Neural progenitor cell (in vitro differentiated cells): ENCODE measurements around the gene BBX. TPM values are rescaled to one million over a fixed set of nuclear protein-coding genes. Genes with fewer than 3 reads are reported as not detected.

Experiments used
- DNase-seq: peaks from one replicate; pipeline ENCODE4 v3.0.0-alpha.2; 2016; ENCODE audit warnings: low spot score
- H2AFZ ChIP-seq: fragments of 200-600 bp; sonication (generic); replicated peaks from 2 replicates; pipeline ENCODE4 v1.6.1; 2016; ENCODE audit warnings: antibody characterized with exemption
- H3F3A ChIP-seq: fragments of 200-600 bp; sonication (generic); 2 replicates; pipeline ENCODE4 v1.6.1; 2016; ENCODE audit warnings: antibody characterized with exemption, low read depth
- H3K27ac ChIP-seq: fragments of 200-600 bp; sonication (generic); 2 replicates; pipeline ENCODE4 v1.5.1; 2016; ENCODE audit warnings: mild to moderate bottlenecking
- H3K27me3 ChIP-seq: fragments of 200-600 bp; sonication (generic); 2 replicates; pipeline ENCODE4 v1.6.1; 2016; ENCODE audit warnings: mild to moderate bottlenecking, moderate library complexity
- H3K36me3 ChIP-seq: fragments of 200-600 bp; sonication (generic); 2 replicates; pipeline ENCODE4 v1.5.1; 2016
- H3K4me1 ChIP-seq: fragments of 200-600 bp; sonication (generic); 2 replicates; pipeline ENCODE4 v1.6.1; 2016; ENCODE audit warnings: mixed run types
- H3K4me2 ChIP-seq: fragments of 200-600 bp; sonication (generic); 2 replicates; pipeline ENCODE4 v1.6.1; 2016
- H3K4me3 ChIP-seq: fragments of 200-600 bp; sonication (generic); 2 replicates; pipeline ENCODE4 v1.5.1; 2016
- H3K79me2 ChIP-seq: fragments of 200-600 bp; sonication (generic); 2 replicates; pipeline ENCODE4 v1.6.1; 2016; ENCODE audit warnings: low read depth
- H3K9ac ChIP-seq: fragments of 200-600 bp; sonication (generic); 2 replicates; pipeline ENCODE4 v1.6.1; 2016
- H3K9me3 ChIP-seq: fragments of 200-600 bp; sonication (generic); 2 replicates; pipeline ENCODE4 v1.5.1; 2016; ENCODE audit warnings: low read depth
- H4K20me1 ChIP-seq: fragments of 200-600 bp; sonication (generic); 2 replicates; pipeline ENCODE4 v1.6.1; 2016; ENCODE audit warnings: low read depth
- H3K27ac Mint-ChIP-seq: 3 replicates; pipeline ENCODE4 v1.8.0; 2021; ENCODE audit warnings: mixed read lengths
- H3K27me3 Mint-ChIP-seq: 2 replicates; pipeline ENCODE4 v1.8.0; 2022; ENCODE audit warnings: low read depth, mild to moderate bottlenecking, inconsistent platforms, moderate library complexity, mixed read lengths; ENCODE audit not compliant: insufficient read depth
- H3K36me3 Mint-ChIP-seq: 3 replicates; pipeline ENCODE4 v1.8.0; 2021; ENCODE audit warnings: mixed read lengths
- H3K4me1 Mint-ChIP-seq: 3 replicates; pipeline ENCODE4 v1.8.0; 2021; ENCODE audit warnings: mixed read lengths
- H3K4me3 Mint-ChIP-seq: 3 replicates; pipeline ENCODE4 v1.8.0; 2021; ENCODE audit warnings: mild to moderate bottlenecking, moderate library complexity, mixed read lengths
- H3K9me3 Mint-ChIP-seq: 3 replicates; pipeline ENCODE4 v1.8.0; 2020; ENCODE audit warnings: mixed read lengths
- CTCF ChIP-seq: fragments of 200-600 bp; sonication (generic); IDR thresholded peaks from 2 replicates; pipeline ENCODE4 v1.5.1; 2017; ENCODE audit warnings: antibody characterized with exemption, mild to moderate bottlenecking
- EZH2 ChIP-seq: fragments of 200-600 bp; sonication (generic); IDR thresholded peaks from 2 replicates; pipeline ENCODE4 v1.6.1; 2017; ENCODE audit warnings: antibody characterized with exemption, mild to moderate bottlenecking, moderate library complexity
- EZH2phosphoT487 ChIP-seq: fragments of 200-600 bp; sonication (generic); IDR thresholded peaks from 2 replicates; pipeline ENCODE4 v1.6.1; 2017; ENCODE audit warnings: antibody characterized with exemption
- total RNA-seq: library from RNA; depleted of rRNA; stranded (reverse); fragments of >200 nt; gene quantifications from 2 replicates; pipeline ENCODE4 v1.2.3, GENCODE V29; 2015; ENCODE audit warnings: low replicate concordance

The BBX gene
- total RNA-seq, 1 donor from 2014 or later: 110 TPM

GRCh38 chr3:107682580-107682979, 159.8 kb downstream of the BBX start:
- H3K27me3 ChIP-seq: no peaks in the 10 kb centered on the region
- peaks cover 26% of the 10 kb centered on the region for H4K20me1 ChIP-seq
- H3K9me3 ChIP-seq: no peaks in the 10 kb centered on the region
- Mint-ChIP-seq H3K9me3 (peaks cover 5% of the 10 kb centered on the region), H3K36me3 (peaks cover 4% of the 10 kb centered on the region), H3K27ac (no peak overlapping the region), H3K27me3 (no peaks in the 10 kb centered on the region), H3K4me3 (no peak overlapping the region), H3K4me1 (peaks cover 16% of the 10 kb centered on the region)
- H3K79me2 ChIP-seq: peaks cover 33% of the 10 kb centered on the region
- H3K27ac ChIP-seq: no peak overlapping the region
- H3K4me3 ChIP-seq: no peak overlapping the region
- H3F3A ChIP-seq: no peaks in the 10 kb centered on the region
- no peak overlapping the region for H3K9ac ChIP-seq
- no peaks in the 10 kb centered on the region for H3K36me3 ChIP-seq
- H2AFZ ChIP-seq: no peak overlapping the region
- no peaks in the 10 kb centered on the region for H3K4me1 ChIP-seq
- TF ChIP-seq CTCF (no peak), EZH2phosphoT487 (no peak), EZH2 (no peak)
- H3K4me2 ChIP-seq: no peak overlapping the region
- no peak for DNase-seq

- no peaks in the 10 kb centered on the region for H3K27me3 Mint-ChIP-seq
- no peak overlapping the region for H3K27ac Mint-ChIP-seq
- no peak overlapping the region for H3K4me2 ChIP-seq
Observed at GRCh38 chr3:107683447-107683846, 160.7 kb downstream of the BBX start.

GRCh38 chr3:107684431-107684925, 161.7 kb downstream of the BBX start:
- peaks cover 16% of the 10 kb centered on the region for H3K4me1 Mint-ChIP-seq
- no peak for DNase-seq
- H3K4me1 ChIP-seq: no peaks in the 10 kb centered on the region

More at GRCh38 chr3:107683447-107683846, 160.7 kb downstream of the BBX start:
- TF ChIP-seq EZH2 (no peak), CTCF (no peak), EZH2phosphoT487 (no peak)
- Histone ChIP-seq H3F3A (peaks cover 4% of the 10 kb centered on the region), H2AFZ (no peak overlapping the region), H3K36me3 (no peaks in the 10 kb centered on the region), H4K20me1 (peaks cover 24% of the 10 kb centered on the region), H3K4me3 (no peak overlapping the region), H3K27me3 (no peaks in the 10 kb centered on the region), H3K27ac (no peak overlapping the region), H3K4me1 (no peaks in the 10 kb centered on the region), H3K9me3 (no peaks in the 10 kb centered on the region), H3K9ac (no peak overlapping the region), H3K79me2 (peaks cover 30% of the 10 kb centered on the region)
- H3K4me1 Mint-ChIP-seq: peaks cover 16% of the 10 kb centered on the region
- H3K36me3 Mint-ChIP-seq: peaks cover 6% of the 10 kb centered on the region
- no peak overlapping the region for H3K4me3 Mint-ChIP-seq
- DNase-seq: no peak
- peaks cover 5% of the 10 kb centered on the region for H3K9me3 Mint-ChIP-seq

More at GRCh38 chr3:107684431-107684925, 161.7 kb downstream of the BBX start:
- Histone ChIP-seq H3K36me3 (no peaks in the 10 kb centered on the region), H3K27me3 (no peaks in the 10 kb centered on the region), H3K9me3 (no peaks in the 10 kb centered on the region), H3K79me2 (peaks cover 30% of the 10 kb centered on the region), H2AFZ (no peak overlapping the region), H3K4me3 (no peak overlapping the region), H3K4me2 (no peak overlapping the region), H4K20me1 (peaks cover 24% of the 10 kb centered on the region), H3K9ac (no peak overlapping the region), H3K27ac (no peak overlapping the region), H3F3A (peaks cover 4% of the 10 kb centered on the region)
- Mint-ChIP-seq H3K9me3 (peaks cover 5% of the 10 kb centered on the region), H3K27ac (no peak overlapping the region), H3K27me3 (no peaks in the 10 kb centered on the region), H3K4me3 (no peak overlapping the region), H3K36me3 (peaks cover 6% of the 10 kb centered on the region)
- no peak for TF ChIP-seq EZH2
- TF ChIP-seq CTCF: no peak
- TF ChIP-seq EZH2phosphoT487: no peak
